ENCODE measurements around the gene ATXN7L1. TPM values are rescaled to one million over a fixed set of nuclear protein-coding genes. Genes with fewer than 3 reads are reported as not detected.

The ATXN7L1 gene
- total RNA-seq, 4 donors from 2014 or later: 8.0 to 14.1 (median 10.6) TPM

GRCh38 chr7:105799006-105799405 is 77.4 kb downstream of the ATXN7L1 start:
- Histone ChIP-seq H3K4me1 (peaks cover 0 to 71% (median 27%) of the 10 kb centered on the region in 3 donors), H3K36me3 (no peaks in the 10 kb centered on the region), H3K27me3 (no peaks in the 10 kb centered on the region), H3K9me3 (no peaks in the 10 kb centered on the region), H3K4me3 (no peak overlapping the region), H3K27ac (no peak overlapping the region)
- 89 to 95% methylated on average over 2 to 4 of the region's 4 CpGs for WGBS, 2 donors
- DNase-seq: no peak
- intact Hi-C loops (cut with DNase I): no loop called here
- TF ChIP-seq POLR2A (IDR thresholded peaks at IDR 0.05) (no peak), CTCF (IDR thresholded peaks at IDR 0.05) (no peak)

- peak overlapping the region in 1 of 4 donors; percentile 82 for H3K27ac ChIP-seq
- peaks cover 5 to 67% (median 18%) of the 10 kb centered on the region in 3 donors for H3K4me1 ChIP-seq
- no peaks in the 10 kb centered on the region for H3K27me3 ChIP-seq
- H3K4me3 ChIP-seq: no peak overlapping the region
- TF ChIP-seq POLR2A (IDR thresholded peaks at IDR 0.05) (no peak), CTCF (IDR thresholded peaks at IDR 0.05) (no peak)
- 94 to 95% methylated on average over 7 of the region's 7 CpGs for whole genome bisulfite sequencing, 2 donors
- no peaks in the 10 kb centered on the region for H3K36me3 ChIP-seq
- no peaks in the 10 kb centered on the region for H3K9me3 ChIP-seq
- intact Hi-C loops (cut with DNase I): no loop called here
- DNase-seq: no peak
Measured at GRCh38 chr7:105797652-105798051, 78.7 kb downstream of the ATXN7L1 start.

- no peaks in the 10 kb centered on the region for H3K27me3 ChIP-seq
- DNase-seq: no peak
- H3K36me3 ChIP-seq: no peaks in the 10 kb centered on the region
- peaks cover 5 to 74% (median 22%) of the 10 kb centered on the region in 3 donors for H3K4me1 ChIP-seq
- no peaks in the 10 kb centered on the region for H3K9me3 ChIP-seq
- no peak overlapping the region for H3K4me3 ChIP-seq
- intact Hi-C loops (cut with DNase I): no loop called here
- WGBS, 2 donors: 67 to 81% methylated on average over 2 of the region's 2 CpGs
- H3K27ac ChIP-seq: peak overlapping the region in 3 of 4 donors; percentile 49 to 82 (median 71)
- TF ChIP-seq POLR2A (IDR thresholded peaks at IDR 0.05): no peak
- no peak for TF ChIP-seq CTCF (IDR thresholded peaks at IDR 0.05)
Measured at GRCh38 chr7:105796365-105796764, 80.0 kb downstream of the ATXN7L1 start.

GRCh38 chr7:105794741-105795729 is 81.4 kb downstream of the ATXN7L1 start:
- no peaks in the 10 kb centered on the region for H3K9me3 ChIP-seq
- peak overlapping the region; percentile 52 to 82 (median 76) for H3K27ac ChIP-seq
- intact Hi-C loops (cut with DNase I): no loop called here
- peaks cover 5 to 73% (median 25%) of the 10 kb centered on the region in 3 donors for H3K4me1 ChIP-seq
- TF ChIP-seq CTCF (IDR thresholded peaks at IDR 0.05): no peak
- no peak for TF ChIP-seq POLR2A (IDR thresholded peaks at IDR 0.05)
- WGBS, 2 donors: 39 to 40% methylated on average over 7 of the region's 8 CpGs
- peak overlapping the region in 1 of 4 donors; percentile 1 for H3K4me3 ChIP-seq
- no peaks in the 10 kb centered on the region for H3K27me3 ChIP-seq
- no peak for DNase-seq
- no peaks in the 10 kb centered on the region for H3K36me3 ChIP-seq

All from esophagus squamous epithelium (tissue), 5 donors.